ENCODE data around the gene LMAN1. TPM values are rescaled to one million over a fixed set of nuclear protein-coding genes. Genes with fewer than 3 reads are reported as not detected.

Gene LMAN1
- total RNA-seq, 1 experiment from 2014 or later: 40.6 TPM

GRCh38 chr18:59298871-59299270 lies 60.2 kb downstream of the LMAN1 start:
- H3K27me3 Mint-ChIP-seq (ENCODE audit: insufficient read depth, unreplicated experiment): peaks cover 19% of the 10 kb centered on the region
- no peaks in the 10 kb centered on the region for H3K27me3 ChIP-seq (replicated peaks; ENCODE audit: control insufficient read depth, insufficient read depth, low read length)
- H3K36me3 Mint-ChIP-seq (ENCODE audit: insufficient read depth, unreplicated experiment): no peaks in the 10 kb centered on the region
- no peaks in the 10 kb centered on the region for H3K9me3 ChIP-seq
- no peaks in the 10 kb centered on the region for H3K4me1 ChIP-seq
- H3K4me1 Mint-ChIP-seq (ENCODE audit: low read depth, unreplicated experiment): no peaks in the 10 kb centered on the region
- intact Hi-C loops (cut with micrococcal nuclease; ENCODE audit: unreplicated experiment): no loop called here
- CTCF ChIA-PET: no interaction called here
- no peak for TF ChIP-seq CTCF (IDR thresholded peaks at IDR 0.05; ENCODE audit: insufficient read depth in 1 of 2, low read depth in 1 of 2, low read length in 1 of 2, severe bottlenecking in 1 of 2, unreplicated experiment in 1 of 2)
- H3K4me3 ChIP-seq (ENCODE audit: low read depth, low read length): no peak overlapping the region
- no peak overlapping the region for H3K4me3 Mint-ChIP-seq (ENCODE audit: unreplicated experiment)
- BruUV-seq (replicated peaks): no TSS peak
- no peak for DNase-seq
- no peak overlapping the region for H3K27ac Mint-ChIP-seq (ENCODE audit: unreplicated experiment)
- H3K9me3 Mint-ChIP-seq (ENCODE audit: unreplicated experiment): no peaks in the 10 kb centered on the region
- H3K36me3 ChIP-seq (ENCODE audit: control insufficient read depth, insufficient read depth, low read length): no peaks in the 10 kb centered on the region
- POLR2A ChIA-PET: no interaction called here

GRCh38 chr18:59293317-59293716 lies 65.7 kb downstream of the LMAN1 start:
- no peak for DNase-seq
- no peaks in the 10 kb centered on the region for H3K9me3 ChIP-seq
- Mint-ChIP-seq H3K36me3 (ENCODE audit: insufficient read depth, unreplicated experiment) (no peaks in the 10 kb centered on the region), H3K4me3 (ENCODE audit: unreplicated experiment) (no peak overlapping the region), H3K27me3 (ENCODE audit: insufficient read depth, unreplicated experiment) (peaks cover 23% of the 10 kb centered on the region), H3K4me1 (ENCODE audit: low read depth, unreplicated experiment) (no peaks in the 10 kb centered on the region), H3K27ac (ENCODE audit: unreplicated experiment) (no peak overlapping the region), H3K9me3 (ENCODE audit: unreplicated experiment) (no peaks in the 10 kb centered on the region)
- POLR2A ChIA-PET: no interaction called here
- BruUV-seq (replicated peaks): no TSS peak
- no peaks in the 10 kb centered on the region for H3K27me3 ChIP-seq (replicated peaks; ENCODE audit: control insufficient read depth, insufficient read depth, low read length)
- no peak overlapping the region for H3K4me3 ChIP-seq (ENCODE audit: low read depth, low read length)
- H3K36me3 ChIP-seq (ENCODE audit: control insufficient read depth, insufficient read depth, low read length): no peaks in the 10 kb centered on the region
- CTCF ChIA-PET: no interaction called here
- intact Hi-C loops (cut with micrococcal nuclease; ENCODE audit: unreplicated experiment): no loop called here
- H3K4me1 ChIP-seq: no peaks in the 10 kb centered on the region
- no peak for TF ChIP-seq CTCF (IDR thresholded peaks at IDR 0.05; ENCODE audit: insufficient read depth in 1 of 2, low read depth in 1 of 2, low read length in 1 of 2, severe bottlenecking in 1 of 2, unreplicated experiment in 1 of 2)

- Mint-ChIP-seq H3K27me3 (ENCODE audit: insufficient read depth, unreplicated experiment) (peaks cover 8% of the 10 kb centered on the region), H3K27ac (ENCODE audit: unreplicated experiment) (no peak overlapping the region), H3K4me3 (ENCODE audit: unreplicated experiment) (no peak overlapping the region), H3K4me1 (ENCODE audit: low read depth, unreplicated experiment) (peaks cover 8% of the 10 kb centered on the region), H3K9me3 (ENCODE audit: unreplicated experiment) (no peaks in the 10 kb centered on the region), H3K36me3 (ENCODE audit: insufficient read depth, unreplicated experiment) (no peaks in the 10 kb centered on the region)
- H3K4me1 ChIP-seq: no peaks in the 10 kb centered on the region
- intact Hi-C loops (cut with micrococcal nuclease; ENCODE audit: unreplicated experiment): no loop called here
- no peaks in the 10 kb centered on the region for H3K27me3 ChIP-seq (replicated peaks; ENCODE audit: control insufficient read depth, insufficient read depth, low read length)
- DNase-seq: no peak
- no peaks in the 10 kb centered on the region for H3K9me3 ChIP-seq
- CTCF ChIA-PET: no interaction called here
- no peak overlapping the region for H3K4me3 ChIP-seq (ENCODE audit: low read depth, low read length)
- no peaks in the 10 kb centered on the region for H3K36me3 ChIP-seq (ENCODE audit: control insufficient read depth, insufficient read depth, low read length)
- TF ChIP-seq CTCF (IDR thresholded peaks at IDR 0.05; ENCODE audit: insufficient read depth in 1 of 2, low read depth in 1 of 2, low read length in 1 of 2, severe bottlenecking in 1 of 2, unreplicated experiment in 1 of 2): no peak
- BruUV-seq (replicated peaks): no TSS peak
- POLR2A ChIA-PET: no interaction called here
These were observed 72.7 kb downstream of the LMAN1 start for GRCh38 chr18:59286341-59286740.

Data from Caco-2 (cell line).